Muscle of leg (tissue), 11 donors: ENCODE results near the gene FAM234A. TPM values are rescaled to one million over a fixed set of nuclear protein-coding genes. Genes with fewer than 3 reads are reported as not detected.

Source experiments
- DNase-seq: peaks from one replicate; pipeline ENCODE4 v3.0.0; 2013
- H3K27ac ChIP-seq: one replicate; pipeline ENCODE4 v1.5.1; 2013; ENCODE audit warnings: mild to moderate bottlenecking, low read length, control low read depth
- H3K27me3 ChIP-seq: one replicate; pipeline ENCODE4 v1.6.1; 2013; ENCODE audit warnings: low read length; ENCODE audit not compliant: control insufficient read depth, insufficient read depth
- H3K36me3 ChIP-seq: one replicate; pipeline ENCODE4 v1.6.1; 2013; ENCODE audit warnings: low read length; ENCODE audit not compliant: control insufficient read depth, insufficient read depth
- H3K4me1 ChIP-seq: one replicate; pipeline ENCODE4 v1.6.1; 2013; ENCODE audit warnings: low read length; ENCODE audit not compliant: control insufficient read depth, insufficient read depth
- H3K4me3 ChIP-seq: one replicate; pipeline ENCODE4 v1.5.1; 2013; ENCODE audit warnings: low read length, control low read depth
- H3K9me3 ChIP-seq: replicated peaks from 2 replicates; pipeline ENCODE4 v1.6.1; 2013; ENCODE audit warnings: low read depth, low read length; ENCODE audit not compliant: control insufficient read depth
- WGBS: methylation state at CpG from one replicate; pipeline ENCODE4 v1.1.5; 2013; ENCODE audit warnings: missing lambda C conversion rate; ENCODE audit not compliant: insufficient coverage; 5-methylcytosine and 5-hydroxymethylcytosine counted together
- polyA plus RNA-seq, 8 donors: library from polyadenylated mRNA; unstranded; fragments of 120-200 nt; gene quantifications; one replicate each; pipeline versions ENCODE4 v1.2.1 to v1.2.3, GENCODE V29; 2013; ENCODE audit warnings: inconsistent platforms in 1 of 8, low replicate concordance in 1 of 8; ENCODE audit not compliant: insufficient read length in 8 of 8, insufficient read depth in 1 of 8
- total RNA-seq: library from RNA; stranded (reverse); fragments of 120-200 nt; gene quantifications from one replicate; pipeline ENCODE4 v1.2.4, GENCODE V29; 2013

FAM234A gene
- total and polyA plus RNA-seq, 9 donors = 26.9 to 49.5 (median 43.0) TPM

- no peak for DNase-seq
- H3K4me1 ChIP-seq = no peaks in the 10 kb centered on the region
- 96% methylated on average over 18 of the region's 22 CpGs for WGBS
- H3K27ac ChIP-seq = no peak overlapping the region
- no peaks in the 10 kb centered on the region for H3K9me3 ChIP-seq
- peaks cover 46% of the 10 kb centered on the region for H3K36me3 ChIP-seq
- no peak overlapping the region for H3K4me3 ChIP-seq
- H3K27me3 ChIP-seq = peaks cover 14% of the 10 kb centered on the region
Observed at GRCh38 chr16:286491-287297, 52.1 kb downstream of the FAM234A start.

GRCh38 chr16:287298-287811 is 52.7 kb downstream of the FAM234A start:
- Histone ChIP-seq H3K9me3 (no peaks in the 10 kb centered on the region), H3K36me3 (peaks cover 53% of the 10 kb centered on the region), H3K4me3 (no peak overlapping the region), H3K27me3 (peaks cover 9% of the 10 kb centered on the region), H3K4me1 (no peaks in the 10 kb centered on the region), H3K27ac (no peak overlapping the region)
- no peak for DNase-seq
- 82% methylated on average over 14 of the region's 16 CpGs for WGBS

- H3K36me3 ChIP-seq = peaks cover 62% of the 10 kb centered on the region
- no peak overlapping the region for H3K4me3 ChIP-seq
- WGBS = 92% methylated on average over 27 of the region's 33 CpGs
- no peaks in the 10 kb centered on the region for H3K9me3 ChIP-seq
- H3K4me1 ChIP-seq = no peaks in the 10 kb centered on the region
- no peak for DNase-seq
- peaks cover 2% of the 10 kb centered on the region for H3K27me3 ChIP-seq
- no peak overlapping the region for H3K27ac ChIP-seq
Observed at GRCh38 chr16:287981-288920, 53.6 kb downstream of the FAM234A start.

- no peaks in the 10 kb centered on the region for H3K27me3 ChIP-seq
- no peak overlapping the region for H3K4me3 ChIP-seq
- no peak overlapping the region for H3K27ac ChIP-seq
- H3K4me1 ChIP-seq = no peaks in the 10 kb centered on the region
- WGBS = 89% methylated on average over 21 of the region's 22 CpGs
- DNase-seq = no peak
- H3K36me3 ChIP-seq = peaks cover 69% of the 10 kb centered on the region
- H3K9me3 ChIP-seq = no peaks in the 10 kb centered on the region
Observed at GRCh38 chr16:289395-289997, 54.9 kb downstream of the FAM234A start.

GRCh38 chr16:290015-290680 is 55.5 kb downstream of the FAM234A start:
- Histone ChIP-seq H3K27me3 (no peaks in the 10 kb centered on the region), H3K36me3 (peaks cover 69% of the 10 kb centered on the region), H3K4me3 (no peak overlapping the region), H3K4me1 (no peaks in the 10 kb centered on the region), H3K9me3 (no peaks in the 10 kb centered on the region), H3K27ac (no peak overlapping the region)
- 80% methylated on average over 25 of the region's 25 CpGs for WGBS
- no peak for DNase-seq

- no peaks in the 10 kb centered on the region for H3K27me3 ChIP-seq
- peaks cover 69% of the 10 kb centered on the region for H3K36me3 ChIP-seq
- H3K9me3 ChIP-seq = no peaks in the 10 kb centered on the region
- WGBS = 93% methylated on average over 50 of the region's 50 CpGs
- H3K27ac ChIP-seq = no peak overlapping the region
- no peak overlapping the region for H3K4me3 ChIP-seq
- DNase-seq = no peak
- no peaks in the 10 kb centered on the region for H3K4me1 ChIP-seq
Observed at GRCh38 chr16:290681-291405, 56.2 kb downstream of the FAM234A start.

- H3K4me1 ChIP-seq = no peaks in the 10 kb centered on the region
- no peaks in the 10 kb centered on the region for H3K9me3 ChIP-seq
- H3K27me3 ChIP-seq = no peaks in the 10 kb centered on the region
- DNase-seq = no peak
- no peak overlapping the region for H3K4me3 ChIP-seq
- 88% methylated on average over 14 of the region's 17 CpGs for WGBS
- H3K27ac ChIP-seq = no peak overlapping the region
- H3K36me3 ChIP-seq = peaks cover 73% of the 10 kb centered on the region
Observed at GRCh38 chr16:291539-291938, 56.9 kb downstream of the FAM234A start.

- Histone ChIP-seq H3K27ac (no peak overlapping the region), H3K4me1 (no peaks in the 10 kb centered on the region), H3K9me3 (no peaks in the 10 kb centered on the region), H3K36me3 (peaks cover 73% of the 10 kb centered on the region), H3K27me3 (no peaks in the 10 kb centered on the region), H3K4me3 (no peak overlapping the region)
- 88% methylated on average over 20 of the region's 32 CpGs for WGBS
- DNase-seq = no peak
Observed at GRCh38 chr16:293043-293775, 58.6 kb downstream of the FAM234A start.

- Histone ChIP-seq H3K36me3 (peaks cover 60% of the 10 kb centered on the region), H3K27me3 (no peaks in the 10 kb centered on the region), H3K9me3 (no peaks in the 10 kb centered on the region), H3K4me3 (no peak overlapping the region), H3K27ac (no peak overlapping the region), H3K4me1 (no peaks in the 10 kb centered on the region)
- no peak for DNase-seq
- WGBS = 96% methylated on average over 12 of the region's 14 CpGs
Observed at GRCh38 chr16:296276-296675, 61.7 kb downstream of the FAM234A start.
